Measurements from ENCODE around the gene VGLL2. TPM values are rescaled to one million over a fixed set of nuclear protein-coding genes. Genes with fewer than 3 reads are reported as not detected.

The VGLL2 gene
- total RNA-seq, 1 experiment from 2014 or later, result not detected

DNA sequence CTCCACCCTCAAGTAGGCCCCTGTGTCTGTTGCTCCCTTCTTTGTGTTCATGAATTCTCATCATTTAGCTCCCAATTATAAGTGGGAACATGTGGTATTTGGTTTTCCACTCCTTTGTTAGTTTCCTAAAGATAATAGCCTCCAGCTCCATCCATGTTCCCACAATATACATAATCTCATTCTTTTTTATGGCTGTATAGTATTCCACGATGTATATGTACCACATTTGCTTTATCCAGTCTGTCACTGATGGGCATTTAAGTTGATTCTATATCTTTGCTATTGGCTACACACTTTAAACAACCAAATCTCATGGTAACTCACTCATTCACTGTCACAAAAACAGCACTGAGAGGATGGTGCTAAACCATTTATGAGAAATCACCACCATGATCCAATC lies 35.5 kb upstream of the VGLL2 start:
- H3K9me3 ChIP-seq (ENCODE audit: control insufficient read depth, insufficient read depth, low read depth, low read length), result no peaks in the 10 kb centered on the region
- BruUV-seq (replicated peaks), result no TSS peak
- TF ChIP-seq TCF7L2 (IDR thresholded peaks at IDR 0.05; ENCODE audit: low read depth, low read length) (no peak), POLR2AphosphoS5 (IDR thresholded peaks at IDR 0.05; ENCODE audit: low read depth, low read length) (no peak), SIN3A (IDR thresholded peaks at IDR 0.05; ENCODE audit: borderline replicate concordance, insufficient read depth, low read depth, low read length) (no peak)
- TF ChIP-seq, protein P1, sequence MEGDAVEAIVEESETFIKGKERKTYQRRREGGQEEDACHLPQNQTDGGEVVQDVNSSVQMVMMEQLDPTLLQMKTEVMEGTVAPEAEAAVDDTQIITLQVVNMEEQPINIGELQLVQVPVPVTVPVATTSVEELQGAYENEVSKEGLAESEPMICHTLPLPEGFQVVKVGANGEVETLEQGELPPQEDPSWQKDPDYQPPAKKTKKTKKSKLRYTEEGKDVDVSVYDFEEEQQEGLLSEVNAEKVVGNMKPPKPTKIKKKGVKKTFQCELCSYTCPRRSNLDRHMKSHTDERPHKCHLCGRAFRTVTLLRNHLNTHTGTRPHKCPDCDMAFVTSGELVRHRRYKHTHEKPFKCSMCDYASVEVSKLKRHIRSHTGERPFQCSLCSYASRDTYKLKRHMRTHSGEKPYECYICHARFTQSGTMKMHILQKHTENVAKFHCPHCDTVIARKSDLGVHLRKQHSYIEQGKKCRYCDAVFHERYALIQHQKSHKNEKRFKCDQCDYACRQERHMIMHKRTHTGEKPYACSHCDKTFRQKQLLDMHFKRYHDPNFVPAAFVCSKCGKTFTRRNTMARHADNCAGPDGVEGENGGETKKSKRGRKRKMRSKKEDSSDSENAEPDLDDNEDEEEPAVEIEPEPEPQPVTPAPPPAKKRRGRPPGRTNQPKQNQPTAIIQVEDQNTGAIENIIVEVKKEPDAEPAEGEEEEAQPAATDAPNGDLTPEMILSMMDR (IDR thresholded peaks at IDR 0.05), result no peak
- TF ChIP-seq, protein P2, sequence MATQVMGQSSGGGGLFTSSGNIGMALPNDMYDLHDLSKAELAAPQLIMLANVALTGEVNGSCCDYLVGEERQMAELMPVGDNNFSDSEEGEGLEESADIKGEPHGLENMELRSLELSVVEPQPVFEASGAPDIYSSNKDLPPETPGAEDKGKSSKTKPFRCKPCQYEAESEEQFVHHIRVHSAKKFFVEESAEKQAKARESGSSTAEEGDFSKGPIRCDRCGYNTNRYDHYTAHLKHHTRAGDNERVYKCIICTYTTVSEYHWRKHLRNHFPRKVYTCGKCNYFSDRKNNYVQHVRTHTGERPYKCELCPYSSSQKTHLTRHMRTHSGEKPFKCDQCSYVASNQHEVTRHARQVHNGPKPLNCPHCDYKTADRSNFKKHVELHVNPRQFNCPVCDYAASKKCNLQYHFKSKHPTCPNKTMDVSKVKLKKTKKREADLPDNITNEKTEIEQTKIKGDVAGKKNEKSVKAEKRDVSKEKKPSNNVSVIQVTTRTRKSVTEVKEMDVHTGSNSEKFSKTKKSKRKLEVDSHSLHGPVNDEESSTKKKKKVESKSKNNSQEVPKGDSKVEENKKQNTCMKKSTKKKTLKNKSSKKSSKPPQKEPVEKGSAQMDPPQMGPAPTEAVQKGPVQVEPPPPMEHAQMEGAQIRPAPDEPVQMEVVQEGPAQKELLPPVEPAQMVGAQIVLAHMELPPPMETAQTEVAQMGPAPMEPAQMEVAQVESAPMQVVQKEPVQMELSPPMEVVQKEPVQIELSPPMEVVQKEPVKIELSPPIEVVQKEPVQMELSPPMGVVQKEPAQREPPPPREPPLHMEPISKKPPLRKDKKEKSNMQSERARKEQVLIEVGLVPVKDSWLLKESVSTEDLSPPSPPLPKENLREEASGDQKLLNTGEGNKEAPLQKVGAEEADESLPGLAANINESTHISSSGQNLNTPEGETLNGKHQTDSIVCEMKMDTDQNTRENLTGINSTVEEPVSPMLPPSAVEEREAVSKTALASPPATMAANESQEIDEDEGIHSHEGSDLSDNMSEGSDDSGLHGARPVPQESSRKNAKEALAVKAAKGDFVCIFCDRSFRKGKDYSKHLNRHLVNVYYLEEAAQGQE (IDR thresholded peaks at IDR 0.05; ENCODE audit: insufficient read depth in 1 of 2, low read depth in 2 of 2, low read length in 1 of 2), result no peak
- DNase-seq (ENCODE audit: low read depth, low spot score) (no peak), ATAC-seq (no peak)
- no peaks in the 10 kb centered on the region for H3K27me3 ChIP-seq (ENCODE audit: control insufficient read depth, insufficient read depth, low read length)
- H3K4me3 ChIP-seq (ENCODE audit: low read depth in 2 of 2, low read length in 2 of 2), result no peak overlapping the region
- POLR2A ChIA-PET, result no interaction called here
- intact Hi-C loops (cut with micrococcal nuclease; ENCODE audit: unreplicated experiment) (no loop called here), in situ Hi-C loops (cut with HindIII; ENCODE audit: low pct_unique_long_range_greater_than_20kb, low sequenced_read_pairs) (no loop called here)
- H3K36me3 ChIP-seq (ENCODE audit: control insufficient read depth, insufficient read depth, low read length), result no peaks in the 10 kb centered on the region
- no peak overlapping the region for H3K27ac ChIP-seq (ENCODE audit: low read length)
- CTCF ChIA-PET, result no interaction called here
- H3K4me1 ChIP-seq (ENCODE audit: control insufficient read depth, insufficient read depth, low read length), result no peaks in the 10 kb centered on the region

DNA sequence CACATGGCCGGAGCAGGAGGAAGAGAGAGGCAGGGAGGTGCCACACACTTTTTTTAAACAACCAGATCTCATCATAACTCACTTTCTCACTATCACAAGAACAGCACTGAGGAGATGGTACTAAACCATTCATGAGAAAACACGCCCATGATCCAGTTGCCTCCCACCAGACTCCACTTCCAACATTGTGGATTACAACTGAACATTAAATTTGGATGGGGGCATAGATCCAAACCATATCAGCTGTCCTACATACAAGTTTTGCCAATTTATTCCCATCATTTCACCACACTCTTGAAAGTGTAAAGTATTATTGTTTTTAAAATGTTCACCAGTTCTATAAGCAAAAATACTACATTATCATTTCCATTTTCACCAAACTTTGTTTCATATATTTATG lies 33.9 kb upstream of the VGLL2 start:
- BruUV-seq (replicated peaks), result no TSS peak
- Histone ChIP-seq H3K36me3 (ENCODE audit: control insufficient read depth, insufficient read depth, low read length) (no peaks in the 10 kb centered on the region), H3K9me3 (ENCODE audit: control insufficient read depth, insufficient read depth, low read depth, low read length) (no peaks in the 10 kb centered on the region), H3K27me3 (ENCODE audit: control insufficient read depth, insufficient read depth, low read length) (no peaks in the 10 kb centered on the region), H3K27ac (ENCODE audit: low read length) (no peak overlapping the region), H3K4me3 (ENCODE audit: low read depth in 2 of 2, low read length in 2 of 2) (no peak overlapping the region), H3K4me1 (ENCODE audit: control insufficient read depth, insufficient read depth, low read length) (no peaks in the 10 kb centered on the region)
- intact Hi-C loops (cut with micrococcal nuclease; ENCODE audit: unreplicated experiment) (no loop called here), in situ Hi-C loops (cut with HindIII; ENCODE audit: low pct_unique_long_range_greater_than_20kb, low sequenced_read_pairs) (no loop called here)
- CTCF ChIA-PET, result no interaction called here
- POLR2A ChIA-PET, result no interaction called here
- TF ChIP-seq SIN3A (IDR thresholded peaks at IDR 0.05; ENCODE audit: borderline replicate concordance, insufficient read depth, low read depth, low read length) (no peak), TCF7L2 (IDR thresholded peaks at IDR 0.05; ENCODE audit: low read depth, low read length) (no peak), POLR2AphosphoS5 (IDR thresholded peaks at IDR 0.05; ENCODE audit: low read depth, low read length) (no peak)
- TF ChIP-seq, protein P1 (IDR thresholded peaks at IDR 0.05), result no peak
- TF ChIP-seq, protein P2 (IDR thresholded peaks at IDR 0.05; ENCODE audit: insufficient read depth in 1 of 2, low read depth in 2 of 2, low read length in 1 of 2), result no peak
- DNase-seq (ENCODE audit: low read depth, low spot score) (no peak), ATAC-seq (no peak)

Data from Panc1 (cell line).